Spinal cord (tissue), 10 donors: ENCODE data around the gene CAST. TPM values are rescaled to one million over a fixed set of nuclear protein-coding genes. Genes with fewer than 3 reads are reported as not detected.

ENCODE experiments used
- DNase-seq, 6 donors: peaks; one replicate each; pipeline versions ENCODE4 v3.0.0 to v3.0.0-alpha.2; 2013 to 2015; ENCODE audit warnings: low spot score in 6 of 6, low read depth in 4 of 6
- H3K27ac ChIP-seq: one replicate; pipeline ENCODE4 v1.5.1; 2013; ENCODE audit warnings: low read depth, low read length, control low read depth
- H3K27me3 ChIP-seq: one replicate; pipeline ENCODE4 v1.6.1; 2013; ENCODE audit warnings: low read length; ENCODE audit not compliant: control insufficient read depth, insufficient read depth
- H3K36me3 ChIP-seq: one replicate; pipeline ENCODE4 v1.6.1; 2013; ENCODE audit warnings: low read length; ENCODE audit not compliant: control insufficient read depth, insufficient read depth
- H3K4me1 ChIP-seq: one replicate; pipeline ENCODE4 v1.6.1; 2013; ENCODE audit warnings: low read length; ENCODE audit not compliant: control insufficient read depth, insufficient read depth
- H3K4me3 ChIP-seq: one replicate; pipeline ENCODE4 v1.5.1; 2013; ENCODE audit warnings: low read depth, low read length, control low read depth
- H3K9me3 ChIP-seq: one replicate; pipeline ENCODE4 v1.6.1; 2013; ENCODE audit warnings: low read length; ENCODE audit not compliant: control insufficient read depth, insufficient read depth
- WGBS: methylation state at CpG from one replicate; pipeline ENCODE4 v1.1.5; 2013; ENCODE audit warnings: missing lambda C conversion rate; ENCODE audit not compliant: insufficient coverage; 5-methylcytosine and 5-hydroxymethylcytosine counted together
- polyA plus RNA-seq, 2 donors: library from polyadenylated mRNA; unstranded; fragments of 120-200 nt; gene quantifications; one replicate each; pipeline ENCODE4 v1.2.1, GENCODE V29; 2013; ENCODE audit not compliant: insufficient read length in 2 of 2
- total RNA-seq, 2 donors: library from RNA; depleted of rRNA in 1 of 2; stranded (reverse); fragments of 120-200 nt in 1 of 2; fragments of >200 nt in 1 of 2; gene quantifications; one replicate each; pipeline versions ENCODE4 v1.2.3 to v1.2.4, GENCODE V29; 2013 to 2014
- donor health status: healthy.

CAST gene
- total and polyA plus RNA-seq, 4 donors, result 51.7 to 118 (median 64.3) TPM

GRCh38 chr5:96627792-96628398 is 34.3 kb upstream of the CAST start:
- no peak for DNase-seq
- Histone ChIP-seq H3K36me3 (no peaks in the 10 kb centered on the region), H3K4me3 (no peak overlapping the region), H3K27me3 (no peaks in the 10 kb centered on the region), H3K27ac (no peak overlapping the region), H3K4me1 (no peaks in the 10 kb centered on the region), H3K9me3 (no peaks in the 10 kb centered on the region)
- WGBS, result no CpG with 5 or more reads among the region's 2 CpGs

- no peaks in the 10 kb centered on the region for H3K36me3 ChIP-seq
- no peak for DNase-seq
- 86% methylated on average over 1 of the region's 3 CpGs for WGBS
- H3K4me3 ChIP-seq, result no peak overlapping the region
- H3K9me3 ChIP-seq, result no peaks in the 10 kb centered on the region
- no peaks in the 10 kb centered on the region for H3K4me1 ChIP-seq
- H3K27me3 ChIP-seq, result no peaks in the 10 kb centered on the region
- no peak overlapping the region for H3K27ac ChIP-seq
Measured at GRCh38 chr5:96628406-96628805, 33.8 kb upstream of the CAST start.

- Histone ChIP-seq H3K4me3 (no peak overlapping the region), H3K9me3 (no peaks in the 10 kb centered on the region), H3K4me1 (no peaks in the 10 kb centered on the region), H3K27me3 (no peaks in the 10 kb centered on the region), H3K36me3 (no peaks in the 10 kb centered on the region), H3K27ac (no peak overlapping the region)
- DNase-seq, result no peak
- WGBS, result 50% methylated on average over 1 of the region's 2 CpGs
Measured at GRCh38 chr5:96629774-96630173, 32.4 kb upstream of the CAST start.

GRCh38 chr5:96633820-96634219 is 28.4 kb upstream of the CAST start:
- no peaks in the 10 kb centered on the region for H3K4me1 ChIP-seq
- no peak overlapping the region for H3K4me3 ChIP-seq
- no peaks in the 10 kb centered on the region for H3K36me3 ChIP-seq
- H3K27me3 ChIP-seq, result no peaks in the 10 kb centered on the region
- no peak for DNase-seq
- WGBS, result 83% methylated on average over 1 of the region's 4 CpGs
- no peak overlapping the region for H3K27ac ChIP-seq
- no peaks in the 10 kb centered on the region for H3K9me3 ChIP-seq

- H3K27ac ChIP-seq, result no peak overlapping the region
- DNase-seq, result no peak
- no peaks in the 10 kb centered on the region for H3K9me3 ChIP-seq
- H3K4me3 ChIP-seq, result no peak overlapping the region
- no peaks in the 10 kb centered on the region for H3K27me3 ChIP-seq
- no peaks in the 10 kb centered on the region for H3K36me3 ChIP-seq
- no CpG with 5 or more reads among the region's 1 CpG for WGBS
- no peaks in the 10 kb centered on the region for H3K4me1 ChIP-seq
Measured at GRCh38 chr5:96634881-96635280, 27.3 kb upstream of the CAST start.

GRCh38 chr5:96636046-96636445 is 26.1 kb upstream of the CAST start:
- no peaks in the 10 kb centered on the region for H3K36me3 ChIP-seq
- H3K4me1 ChIP-seq, result no peaks in the 10 kb centered on the region
- WGBS, result no CpG with 5 or more reads among the region's 1 CpG
- DNase-seq, result no peak
- H3K27me3 ChIP-seq, result no peaks in the 10 kb centered on the region
- H3K9me3 ChIP-seq, result no peaks in the 10 kb centered on the region
- H3K4me3 ChIP-seq, result no peak overlapping the region
- H3K27ac ChIP-seq, result no peak overlapping the region

DNA sequence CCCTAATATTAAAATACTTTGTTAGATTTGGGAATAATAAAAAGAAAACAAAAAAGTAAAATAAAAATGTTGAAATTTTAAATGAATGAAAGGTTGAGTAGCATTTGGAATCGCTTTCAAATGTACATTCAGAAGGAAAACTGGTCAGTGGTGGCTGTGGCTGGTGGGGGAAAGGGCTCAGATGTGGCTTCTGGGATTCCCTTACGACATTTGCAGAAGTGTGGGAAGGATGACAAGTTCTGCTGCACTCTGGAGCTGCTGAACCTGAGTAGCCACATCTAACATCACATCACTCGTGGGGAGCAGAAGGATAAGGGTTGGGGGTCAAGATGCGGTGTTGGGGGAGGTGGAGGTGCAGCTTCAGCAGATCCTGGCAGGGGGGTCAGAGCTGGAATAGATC is 25.6 kb upstream of the CAST start:
- Histone ChIP-seq H3K27me3 (no peaks in the 10 kb centered on the region), H3K4me1 (no peaks in the 10 kb centered on the region), H3K36me3 (no peaks in the 10 kb centered on the region), H3K27ac (no peak overlapping the region), H3K4me3 (no peak overlapping the region), H3K9me3 (no peaks in the 10 kb centered on the region)
- no peak for DNase-seq
- 84% methylated on average over 2 of the region's 4 CpGs for WGBS

DNA sequence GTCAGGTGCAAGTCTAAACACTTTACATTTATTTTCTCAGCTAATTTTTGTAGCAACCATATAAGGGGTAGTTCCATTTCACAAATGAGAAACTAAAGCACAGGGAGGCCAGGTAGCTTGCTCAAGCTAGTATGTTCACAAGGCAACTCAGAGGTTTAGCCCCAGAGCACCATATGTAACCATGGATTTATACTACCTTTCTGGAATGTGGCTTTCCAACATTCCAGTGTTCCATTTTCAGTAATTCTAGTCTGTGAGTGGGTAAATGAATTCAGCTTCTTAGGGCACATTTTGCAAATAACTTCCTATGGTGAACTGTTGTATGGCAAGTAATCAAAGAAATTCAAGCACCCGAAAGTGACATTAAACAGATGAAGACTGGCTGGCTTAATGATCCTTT is 25.0 kb upstream of the CAST start:
- no peaks in the 10 kb centered on the region for H3K36me3 ChIP-seq
- H3K9me3 ChIP-seq, result no peaks in the 10 kb centered on the region
- peak in 3 of 6 donors; percentile 1 to 74 (median 7) for DNase-seq
- H3K4me1 ChIP-seq, result no peaks in the 10 kb centered on the region
- no CpG with 5 or more reads among the region's 1 CpG for WGBS
- no peak overlapping the region for H3K27ac ChIP-seq
- H3K4me3 ChIP-seq, result no peak overlapping the region
- H3K27me3 ChIP-seq, result no peaks in the 10 kb centered on the region

- Histone ChIP-seq H3K36me3 (no peaks in the 10 kb centered on the region), H3K4me1 (no peaks in the 10 kb centered on the region), H3K27me3 (no peaks in the 10 kb centered on the region), H3K9me3 (no peaks in the 10 kb centered on the region), H3K4me3 (no peak overlapping the region), H3K27ac (no peak overlapping the region)
- DNase-seq, result no peak
- WGBS, result 85% methylated on average over 3 of the region's 3 CpGs
Measured at GRCh38 chr5:96638561-96638960, 23.6 kb upstream of the CAST start.

GRCh38 chr5:96640696-96641095 is 21.5 kb upstream of the CAST start:
- 60% methylated on average over 1 of the region's 3 CpGs for WGBS
- Histone ChIP-seq H3K4me1 (no peaks in the 10 kb centered on the region), H3K27me3 (no peaks in the 10 kb centered on the region), H3K27ac (no peak overlapping the region), H3K9me3 (no peaks in the 10 kb centered on the region), H3K4me3 (no peak overlapping the region), H3K36me3 (no peaks in the 10 kb centered on the region)
- DNase-seq, result no peak
